ENCODE data around the gene PARP15. TPM values are rescaled to one million over a fixed set of nuclear protein-coding genes. Genes with fewer than 3 reads are reported as not detected.
"Not testable (repeated sequence)": the region's sequence is repeated elsewhere in the genome, so short reads cannot be mapped to it uniquely, and the experiment has no call there.

Gene PARP15
- total RNA-seq, 6 donors from 2014 or later, result 7.0 to 30.4 (median 12.3) TPM

GRCh38 chr3:122564155-122564912 is 13.1 kb upstream of the PARP15 start, which contains the start of the genes DTX3L and PARP9:
Gene DTX3L (plus strand): TSS chr3:122564338. CDS start chr3:122564427, 89 bp downstream.
Gene PARP9 (minus strand): TSS chr3:122564300. CDS start chr3:122559620, 4,680 bp downstream.
- peaks cover 51 to 62% (median 55%) of the 10 kb centered on the region in 4 donors for H3K4me1 ChIP-seq
- WGBS, 2 donors, result 0 to 1% methylated on average over 16 to 52 of the region's 56 CpGs
- TF ChIP-seq EP300 (IDR thresholded peaks at IDR 0.05) (peak in 2 of 4 donors; percentile 75 to 86), POLR2A (IDR thresholded peaks at IDR 0.05) (peak in 3 of 4 donors; percentile 67 to 91 (median 69)), POLR2AphosphoS5 (IDR thresholded peaks at IDR 0.05) (peak; percentile 93 to 95), CTCF (IDR thresholded peaks at IDR 0.05) (peak in 2 of 6 experiments; percentile 8 to 9)

GRCh38 chr3:122568131-122568530 is 9.3 kb upstream of the PARP15 start:
- WGBS, 2 donors, result 96 to 100% methylated on average over 7 of the region's 7 CpGs
- not testable (repeated sequence) for ATAC-seq (ENCODE audit: low FRiP score in 2 of 2); H3K4me3 ChIP-seq; H3K9me3 ChIP-seq; H3K27me3 ChIP-seq; DNase-seq
- Histone ChIP-seq H3K27ac (peak overlapping the region; percentile 5 to 68 (median 47)), H3K36me3 (peaks cover 5 to 72% (median 32%) of the 10 kb centered on the region in 4 donors), H3K4me1 (peaks cover 33 to 54% (median 39%) of the 10 kb centered on the region in 4 donors)

More at GRCh38 chr3:122564155-122564912, 13.1 kb upstream of the PARP15 start, which contains the start of the genes DTX3L and PARP9:
- ATAC-seq (ENCODE audit: low FRiP score in 2 of 2) (peak; percentile 97 to 98), DNase-seq (peak; percentile 92 to 94)
- H3K27ac ChIP-seq, result peak within 1 kb of the TSS; percentile 94 to 99 (median 96)
- no peaks in the 10 kb centered on the region for H3K9me3 ChIP-seq
- H3K4me3 ChIP-seq, result peak within 1 kb of the TSS; percentile 53 to 93 (median 73)
- peaks cover 0 to 40% (median 8%) of the 10 kb centered on the region in 4 donors for H3K36me3 ChIP-seq
- H3K27me3 ChIP-seq, result no peaks in the 10 kb centered on the region

- Histone ChIP-seq H3K27ac (peak overlapping the region; percentile 5 to 68 (median 45)), H3K36me3 (peaks cover 5 to 78% (median 32%) of the 10 kb centered on the region in 4 donors), H3K9me3 (no peaks in the 10 kb centered on the region), H3K4me1 (peaks cover 33 to 55% (median 40%) of the 10 kb centered on the region in 4 donors), H3K27me3 (no peaks in the 10 kb centered on the region), H3K4me3 (no peak overlapping the region)
- DNase-seq, result peak in 1 of 2 donors; percentile 56
- TF ChIP-seq CTCF (IDR thresholded peaks at IDR 0.05) (no peak), POLR2A (IDR thresholded peaks at IDR 0.05) (peak in 1 of 4 donors; percentile 25)
- WGBS, 2 donors, result 48 to 60% methylated on average over 3 of the region's 3 CpGs
- ATAC-seq (ENCODE audit: low FRiP score in 2 of 2), result no peak
These were observed 8.7 kb upstream of the PARP15 start for GRCh38 chr3:122568755-122569154.

GRCh38 chr3:122572940-122573412 is 4.5 kb upstream of the PARP15 start:
- Histone ChIP-seq H3K27ac (peak overlapping the region; percentile 36 to 55 (median 46)), H3K36me3 (peaks cover 5 to 57% (median 26%) of the 10 kb centered on the region in 4 donors), H3K4me3 (no peak overlapping the region), H3K9me3 (no peaks in the 10 kb centered on the region), H3K4me1 (peaks cover 12 to 43% (median 33%) of the 10 kb centered on the region in 4 donors), H3K27me3 (no peaks in the 10 kb centered on the region)
- WGBS, 2 donors, result 37 to 45% methylated on average over 3 of the region's 3 CpGs
- DNase-seq, result peak in 1 of 2 donors; percentile 76
- ATAC-seq (ENCODE audit: low FRiP score in 2 of 2), result peak; percentile 58 to 87
- TF ChIP-seq POLR2AphosphoS5 (IDR thresholded peaks at IDR 0.05) (peak in 1 of 2 donors; percentile 22), EP300 (IDR thresholded peaks at IDR 0.05) (peak in 1 of 4 donors; percentile 46), POLR2A (IDR thresholded peaks at IDR 0.05) (no peak)

- Histone ChIP-seq H3K27ac (no peak overlapping the region), H3K9me3 (peaks cover 0 to 1% (median 0%) of the 10 kb centered on the region in 4 donors), H3K4me3 (no peak overlapping the region), H3K4me1 (peaks cover 10 to 26% (median 18%) of the 10 kb centered on the region in 4 donors), H3K27me3 (no peaks in the 10 kb centered on the region), H3K36me3 (peaks cover 5 to 23% (median 13%) of the 10 kb centered on the region in 4 donors)
- DNase-seq (no peak), ATAC-seq (ENCODE audit: low FRiP score in 2 of 2) (peak in 1 of 2 donors; percentile 3)
- TF ChIP-seq EP300 (IDR thresholded peaks at IDR 0.05), result no peak
- TF ChIP-seq POLR2A (IDR thresholded peaks at IDR 0.05), result peak in 1 of 4 donors; percentile 14
- WGBS, 2 donors, result 75 to 76% methylated on average over 8 of the region's 8 CpGs
These were observed 1.1 kb upstream of the PARP15 start for GRCh38 chr3:122576174-122576940.
